B cell (primary cell): ENCODE data around the gene ACAD11. TPM values are rescaled to one million over a fixed set of nuclear protein-coding genes. Genes with fewer than 3 reads are reported as not detected.

Source experiments
- ATAC-seq: fragments of 200-7000 bp; cut with Tn5 transposase; one replicate; pipeline ENCODE4 v1.10.0; 2021; ENCODE audit warnings: low read depth, mild to moderate bottlenecking, moderate number of reproducible peaks, moderate library complexity
- CTCF ChIA-PET: fragments of 350-600 bp; sonication (Branson Sonifier 250); formaldehyde crosslinking; loops from one replicate; lab custom pipeline; 2021; ENCODE audit warnings: antibody characterized with exemption, inconsistent platforms; lab: Charles Lee
- POLR2A ChIA-PET: fragments of 350-600 bp; sonication (Branson Sonifier 250); formaldehyde crosslinking; loops from one replicate; lab custom pipeline; 2021; ENCODE audit warnings: antibody characterized with exemption; lab: Charles Lee
- DNase-seq: peaks from one replicate; pipeline ENCODE4 v3.0.0; 2013
- H2AFZ ChIP-seq: 2 replicates; pipeline ENCODE4 v1.6.1; 2012; ENCODE audit warnings: mild to moderate bottlenecking, low read depth, low read length; ENCODE audit not compliant: insufficient read depth, poor library complexity, severe bottlenecking
- H3K27ac ChIP-seq, 2 donors: 1 replicate in 1 of 2; 2 replicates in 1 of 2; pipeline ENCODE4 v1.5.1; 2012 to 2013; ENCODE audit warnings: low read length in 2 of 2, mild to moderate bottlenecking in 2 of 2, moderate library complexity in 1 of 2
- H3K27me3 ChIP-seq, 4 experiments: fragments of 200-600 bp in 1 of 4; sonication (generic) in 1 of 4; replicated peaks in 1 of 4; 1 replicate in 2 of 4; 2 replicates in 2 of 4; pipeline versions ENCODE4 v1.6.1 to v1.7.0; 2013 to 2016; ENCODE audit warnings: low read length in 3 of 4, mild to moderate bottlenecking in 2 of 4, mixed read lengths in 1 of 4, moderate library complexity in 1 of 4; ENCODE audit not compliant: insufficient read depth in 4 of 4, control insufficient read depth in 3 of 4; ENCODE audit errors: control extremely low read depth in 1 of 4
- H3K36me3 ChIP-seq, 2 experiments: replicated peaks in 1 of 2; 1 replicate in 1 of 2; 2 replicates in 1 of 2; pipeline versions ENCODE4 v1.6.1 to v1.7.1; 2013; ENCODE audit warnings: low read length in 1 of 2; ENCODE audit not compliant: insufficient read depth in 2 of 2, control insufficient read depth in 1 of 2; ENCODE audit errors: control extremely low read depth in 1 of 2, extremely low read depth in 1 of 2
- H3K4me1 ChIP-seq, 2 donors: fragments of 200-600 bp in 1 of 2; sonication (generic) in 1 of 2; 1 replicate in 1 of 2; 2 replicates in 1 of 2; pipeline versions ENCODE4 v1.5.1 to v1.6.1; 2013 to 2017; ENCODE audit warnings: low read length in 2 of 2; ENCODE audit not compliant: control insufficient read depth in 2 of 2, insufficient read depth in 2 of 2
- H3K4me2 ChIP-seq: replicated peaks from 2 replicates; pipeline ENCODE3; 2012; ENCODE audit warnings: mild to moderate bottlenecking, low read depth, low read length; ENCODE audit not compliant: poor library complexity, severe bottlenecking
- H3K4me3 ChIP-seq, 5 experiments: fragments of 200-600 bp in 1 of 5; sonication (generic) in 1 of 5; 1 replicate in 3 of 5; 2 replicates in 2 of 5; pipeline versions ENCODE4 v1.5.1 to v1.7.0; 2011 to 2016; ENCODE audit warnings: low read length in 4 of 5, mild to moderate bottlenecking in 4 of 5, low read depth in 2 of 5, control low read depth in 1 of 5, moderate library complexity in 1 of 5; ENCODE audit not compliant: insufficient read depth in 1 of 5; ENCODE audit errors: control extremely low read depth in 1 of 5, extremely low read depth in 1 of 5
- H3K79me2 ChIP-seq: fragments of 200-600 bp; sonication (generic); one replicate; pipeline ENCODE4 v1.6.0; 2016; ENCODE audit warnings: low read length; ENCODE audit not compliant: control insufficient read depth, insufficient read depth
- H3K9ac ChIP-seq: fragments of 200-600 bp; sonication (generic); 2 replicates; pipeline ENCODE4 v1.6.1; 2017; ENCODE audit warnings: mild to moderate bottlenecking, low read length, moderate library complexity
- H3K9me3 ChIP-seq, 3 donors: one replicate each; pipeline versions ENCODE4 v1.6.1 to v1.7.1; 2013; ENCODE audit warnings: low read length in 2 of 3; ENCODE audit not compliant: control insufficient read depth in 2 of 3, insufficient read depth in 1 of 3; ENCODE audit errors: control extremely low read depth in 1 of 3
- H4K20me1 ChIP-seq: 2 replicates; pipeline ENCODE4 v1.6.0; 2012; ENCODE audit warnings: mild to moderate bottlenecking, low read length; ENCODE audit not compliant: insufficient read depth, control insufficient read depth, poor library complexity, severe bottlenecking
- H3K27ac Mint-ChIP-seq: one replicate; pipeline ENCODE4 v1.8.0; 2021; ENCODE audit warnings: mixed read lengths
- H3K27me3 Mint-ChIP-seq: one replicate; pipeline ENCODE4 v1.8.0; 2021; ENCODE audit warnings: mixed read lengths
- H3K4me1 Mint-ChIP-seq: one replicate; pipeline ENCODE4 v1.8.0; 2021; ENCODE audit warnings: mixed read lengths
- H3K4me3 Mint-ChIP-seq: one replicate; pipeline ENCODE4 v1.8.0; 2021; ENCODE audit warnings: mixed read lengths
- H3K9me3 Mint-ChIP-seq: one replicate; pipeline ENCODE4 v1.8.0; 2022; ENCODE audit warnings: mixed read lengths; ENCODE audit not compliant: insufficient read depth
- EZH2 ChIP-seq: IDR thresholded peaks from 2 replicates; pipeline ENCODE4 v1.6.1; 2012; ENCODE audit warnings: borderline replicate concordance, low read depth, mild to moderate bottlenecking, moderate library complexity, low read length; ENCODE audit not compliant: insufficient read depth, poor library complexity, severe bottlenecking
- WGBS: methylation state at CpG from one replicate; pipeline ENCODE4 v1.1.5; 2013; ENCODE audit warnings: missing lambda C conversion rate; ENCODE audit not compliant: insufficient coverage; 5-methylcytosine and 5-hydroxymethylcytosine counted together
- intact Hi-C: fragments of 100-400 bp; cut with micrococcal nuclease; formaldehyde crosslinking; loops from one replicate; pipeline ENCODE4 v1.10.0; 2022
- polyA plus RNA-seq: library from polyadenylated mRNA; depleted of rRNA; stranded (reverse); fragments of >200 nt; gene quantifications from 2 replicates; pipeline ENCODE4 v1.2.3, GENCODE V29; 2012
- total RNA-seq, 2 donors: library from RNA; stranded (reverse); fragments of 120-200 nt in 1 of 2; gene quantifications; 1 replicate in 1 of 2; 2 replicates in 1 of 2; pipeline versions ENCODE4 v1.2.3 to v1.2.4, GENCODE V29; 2013 to 2022

Gene ACAD11
- total and polyA plus RNA-seq, 2 donors (not counting 1 experiment from before 2014, with no cell fraction given), result 23.4 to 26.9 TPM

DNA sequence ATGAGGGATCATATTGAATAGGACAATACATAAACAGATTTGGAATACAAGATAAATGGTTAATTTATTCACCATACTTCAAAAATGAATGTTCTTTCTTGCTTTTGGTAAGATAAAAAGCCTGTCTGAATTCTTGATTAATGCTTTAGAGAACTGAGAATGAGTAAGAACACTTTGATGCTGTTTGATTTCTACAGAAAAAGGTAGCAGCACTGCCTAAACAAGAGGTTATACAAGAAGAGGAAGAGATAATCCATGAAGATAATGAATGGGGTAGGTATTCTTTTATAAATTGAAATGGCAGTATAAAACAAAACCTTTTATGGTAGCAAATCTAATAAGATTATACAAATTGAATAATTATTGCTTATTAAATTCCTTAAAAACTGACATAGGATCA, 15.8 kb upstream of the ACAD11 start:
- Histone ChIP-seq H2AFZ (no peak overlapping the region), H3K4me1 (no peaks in the 10 kb centered on the region), H3K4me2 (no peak overlapping the region), H3K9me3 (no peaks in the 10 kb centered on the region), H3K27me3 (no peaks in the 10 kb centered on the region), H3K36me3 (peaks cover 9 to 20% of the 10 kb centered on the region in 2 experiments), H4K20me1 (no peaks in the 10 kb centered on the region), H3K4me3 (no peak overlapping the region), H3K27ac (no peak overlapping the region), H3K79me2 (no peaks in the 10 kb centered on the region), H3K9ac (no peak overlapping the region)
- intact Hi-C loops, result no loop called here
- no peak overlapping the region for H3K27ac Mint-ChIP-seq
- DNase-seq (no peak), ATAC-seq (no peak)
- ChIA-PET POLR2A (no interaction called here), CTCF (no interaction called here)
- no peaks in the 10 kb centered on the region for H3K27me3 Mint-ChIP-seq
- no peak for TF ChIP-seq EZH2
- H3K4me3 Mint-ChIP-seq, result no peak overlapping the region
- H3K4me1 Mint-ChIP-seq, result no peaks in the 10 kb centered on the region
- no peaks in the 10 kb centered on the region for H3K9me3 Mint-ChIP-seq

DNA sequence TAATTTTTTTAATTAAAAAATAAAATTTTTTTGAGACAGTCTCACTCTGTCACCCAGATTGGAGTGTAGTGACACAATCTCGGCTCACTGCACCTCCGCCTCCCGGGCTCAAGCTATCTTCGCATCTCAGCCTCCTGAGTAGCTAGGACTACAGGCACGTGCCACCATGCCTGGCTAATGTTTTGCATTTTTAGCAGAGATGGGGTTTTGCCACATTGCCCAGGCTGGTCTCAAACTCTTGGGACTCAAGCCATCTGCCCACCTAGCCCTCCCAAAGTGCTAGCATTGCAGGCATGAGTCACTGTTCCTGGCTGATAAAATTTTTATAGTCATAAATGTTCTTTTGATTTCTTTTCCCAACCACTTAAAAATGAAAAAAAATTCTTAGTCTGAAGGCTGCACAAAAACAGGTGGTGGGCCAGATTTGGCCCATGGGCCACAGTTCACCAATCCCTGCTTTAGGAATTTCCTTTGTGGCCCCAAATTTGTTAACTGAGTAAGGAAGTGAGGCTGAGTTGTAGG, 9.7 kb upstream of the ACAD11 start:
- Histone ChIP-seq H3K9me3 (no peaks in the 10 kb centered on the region), H4K20me1 (no peaks in the 10 kb centered on the region), H3K4me3 (no peak overlapping the region), H3K4me1 (no peaks in the 10 kb centered on the region), H3K9ac (no peak overlapping the region), H2AFZ (no peak overlapping the region), H3K4me2 (no peak overlapping the region), H3K27ac (no peak overlapping the region), H3K36me3 (peaks cover 9 to 12% of the 10 kb centered on the region in 2 experiments), H3K79me2 (no peaks in the 10 kb centered on the region), H3K27me3 (no peaks in the 10 kb centered on the region)
- Mint-ChIP-seq H3K9me3 (no peaks in the 10 kb centered on the region), H3K4me3 (no peak overlapping the region), H3K27ac (no peak overlapping the region), H3K4me1 (peaks cover 2% of the 10 kb centered on the region), H3K27me3 (no peaks in the 10 kb centered on the region)
- ChIA-PET POLR2A (no interaction called here), CTCF (interaction anchor here (2.2 kb wide), 1 partner anchor 26 kb away, joined by 5 read pairs; no protein-coding TSS in a partner anchor)
- ATAC-seq (no peak), DNase-seq (no peak)
- intact Hi-C loops, result no loop called here
- WGBS, result 93% methylated on average over 5 of the region's 5 CpGs
- TF ChIP-seq EZH2, result no peak
